HepG2 (cell line): ENCODE data around the gene STK24. TPM values are rescaled to one million over a fixed set of nuclear protein-coding genes. Genes with fewer than 3 reads are reported as not detected.

Experiments used
- ATM ChIP-seq: fragments of 450-650 bp; IDR thresholded peaks from 2 replicates; pipeline ENCODE4 v1.7.1; 2017; ENCODE audit warnings: mild to moderate bottlenecking, borderline replicate concordance
- CC2D1A ChIP-seq: sonication (generic); formaldehyde crosslinking; IDR thresholded peaks from 2 replicates; pipeline ENCODE4 v1.8.1; 2023; ENCODE audit warnings: mild to moderate bottlenecking, missing genetic modification reagents
- ETV5 ChIP-seq: IDR thresholded peaks from 2 replicates; pipeline ENCODE4 v1.6.1; 2018; ENCODE audit warnings: missing biosample characterization, missing genetic modification reagents, inconsistent platforms, borderline replicate concordance
- HMG20B ChIP-seq: conservative IDR thresholded peaks from 2 replicates; pipeline ENCODE4 v1.6.1; 2016; ENCODE audit warnings: missing genetic modification reagents, missing compliant biosample characterization
- KDM1A ChIP-seq: IDR thresholded peaks from 2 replicates; pipeline ENCODE4 v1.6.1; 2016; ENCODE audit warnings: missing compliant biosample characterization
- KDM3A ChIP-seq: IDR thresholded peaks from 2 replicates; pipeline ENCODE4 v1.6.1; 2018; ENCODE audit warnings: low read depth, missing compliant biosample characterization
- LRRFIP1 ChIP-seq: sonication (generic); formaldehyde crosslinking; conservative IDR thresholded peaks from 2 replicates; pipeline ENCODE4 v1.4.0; 2020; ENCODE audit warnings: missing genetic modification reagents
- MLX ChIP-seq: IDR thresholded peaks from 2 replicates; pipeline ENCODE4 v1.6.1; 2016
- PLRG1 ChIP-seq: fragments of 450-650 bp; conservative IDR thresholded peaks from 2 replicates; pipeline ENCODE4 v1.6.1; 2016
- POLR2AphosphoS5 ChIP-seq: IDR thresholded peaks from 2 replicates; pipeline ENCODE4 v1.6.1; 2012; ENCODE audit warnings: low read depth, low read length
- PRDM15 ChIP-seq: sonication (generic); formaldehyde crosslinking; IDR thresholded peaks from 2 replicates; pipeline ENCODE4 v1.4.0; 2020; ENCODE audit warnings: missing genetic modification reagents
- PREB ChIP-seq: sonication (generic); formaldehyde crosslinking; IDR thresholded peaks from 2 replicates; pipeline ENCODE4 v1.4.0; 2020; ENCODE audit warnings: missing genetic modification reagents
- TEAD2 ChIP-seq: sonication (generic); formaldehyde crosslinking; IDR thresholded peaks from 2 replicates; pipeline ENCODE4 v1.9.0; 2021; ENCODE audit warnings: missing genetic modification reagents
- TGIF2 ChIP-seq: IDR thresholded peaks from 2 replicates; pipeline ENCODE4 v1.6.1; 2016; ENCODE audit warnings: control low read depth, missing compliant biosample characterization
- ZNF432 ChIP-seq: sonication (generic); formaldehyde crosslinking; IDR thresholded peaks from 2 replicates; pipeline ENCODE4 v1.5.0; 2020; ENCODE audit warnings: missing genetic modification reagents, mild to moderate bottlenecking, borderline replicate concordance
- ZNF580 ChIP-seq: IDR thresholded peaks from 2 replicates; pipeline ENCODE4 v1.6.1; 2016; ENCODE audit warnings: low read depth, borderline replicate concordance
- ZNF709 ChIP-seq: sonication (generic); formaldehyde crosslinking; IDR thresholded peaks from 2 replicates; pipeline ENCODE4 v1.5.0; 2020; ENCODE audit warnings: mild to moderate bottlenecking, missing genetic modification reagents
- ZNF710 ChIP-seq: sonication (generic); formaldehyde crosslinking; IDR thresholded peaks from 2 replicates; pipeline ENCODE4 v1.5.0; 2020; ENCODE audit warnings: mild to moderate bottlenecking, missing genetic modification reagents, borderline replicate concordance
- ZSCAN22 ChIP-seq: sonication (generic); formaldehyde crosslinking; IDR thresholded peaks from 2 replicates; pipeline ENCODE4 v1.4.0; 2020; ENCODE audit warnings: mild to moderate bottlenecking, missing genetic modification reagents
- polyA plus RNA-seq, 8 experiments: library from polyadenylated mRNA; depleted of rRNA in 3 of 8; stranded (reverse) in 7 of 8; unstranded in 1 of 8; fragments of >200 nt; fragmentation: Illumina TruSeq in 4 of 8; extraction: Trizol in 4 of 8; gene quantifications; 2 replicates each; pipeline versions ENCODE4 v1.2.1 to v1.2.3, GENCODE V29; 2011 to 2016; ENCODE audit warnings: low read depth in 4 of 8, missing spikeins in 1 of 8, mixed read lengths in 1 of 8; ENCODE audit not compliant: insufficient read depth in 1 of 8
- total RNA-seq, 5 experiments: library from RNA; depleted of rRNA; stranded (reverse); fragments of >200 nt; fragmentation: Illumina TruSeq; extraction: Trizol; gene quantifications; 2 replicates each; pipeline ENCODE4 v1.2.3, GENCODE V29; 2016; ENCODE audit warnings: low read depth in 1 of 5

Gene STK24
- total and polyA plus RNA-seq, 2 of the 13 experiments (the other 11 are each of a cell fraction or from before 2014, with no cell fraction given), result 51.3 to 73.0 TPM

GRCh38 chr13:98576963-98577835 lies at the start of gene STK24 (continued):
- TF ChIP-seq KDM1A (CRISPR knock-in tag) (no peak), MLX (CRISPR knock-in tag) (no peak), PLRG1 (no peak), PRDM15 (CRISPR knock-in tag) (peak; percentile 96), ATM (no peak), ZNF709 (CRISPR knock-in tag) (no peak), PREB (CRISPR knock-in tag) (no peak), TGIF2 (no peak), CC2D1A (CRISPR knock-in tag) (no peak), ZNF710 (CRISPR knock-in tag) (no peak), ZSCAN22 (CRISPR knock-in tag) (no peak), ZNF580 (CRISPR knock-in tag) (no peak; the same call in 1 of the 2 replicates), ETV5 (peak; percentile 56; the same call in 1 of the 2 replicates), POLR2AphosphoS5 (peak; percentile 35; the same call in 1 of the 2 replicates), LRRFIP1 (CRISPR knock-in tag) (no peak), ZNF432 (CRISPR knock-in tag) (no peak), TEAD2 (no peak), HMG20B (CRISPR knock-in tag) (no peak), KDM3A (no peak)
